Gastroesophageal sphincter (tissue), 4 donors: ENCODE measurements around the gene RNPEP. TPM values are rescaled to one million over a fixed set of nuclear protein-coding genes. Genes with fewer than 3 reads are reported as not detected.
A peak's percentile ranks its signal among the peaks of the same experiment; 100 is the strongest.
"Not testable (repeated sequence)": the region's sequence is repeated elsewhere in the genome, so short reads cannot be mapped to it uniquely, and the experiment has no call there.

ENCODE experiments used
- ATAC-seq: fragments of 150-250 bp; one replicate; pipeline ENCODE4 v1.9.1; 2016; ENCODE audit warnings: mild to moderate bottlenecking, moderate library complexity
- H3K27ac ChIP-seq, 4 donors: fragments of 200-600 bp; sonication (generic) in 3 of 4; 1 replicate in 3 of 4; 2 replicates in 1 of 4; pipeline ENCODE4 v1.5.1; 2016 to 2019
- H3K27me3 ChIP-seq: fragments of 200-600 bp; sonication (generic); one replicate; pipeline ENCODE4 v1.5.1; 2019
- H3K36me3 ChIP-seq, 2 donors: fragments of 200-600 bp; sonication (generic); one replicate each; pipeline ENCODE4 v1.5.1; 2019; ENCODE audit warnings: control low read depth in 1 of 2
- H3K4me1 ChIP-seq, 3 donors: fragments of 200-600 bp; sonication (generic); 1 replicate in 2 of 3; 2 replicates in 1 of 3; pipeline ENCODE4 v1.5.1; 2016 to 2019; ENCODE audit warnings: control low read depth in 2 of 3
- H3K4me3 ChIP-seq, 2 donors: fragments of 200-600 bp; sonication (generic); one replicate each; pipeline ENCODE4 v1.5.1; 2019; ENCODE audit warnings: mild to moderate bottlenecking in 1 of 2, moderate library complexity in 1 of 2
- H3K9me3 ChIP-seq, 3 donors: fragments of 200-600 bp; sonication (generic); one replicate each; pipeline ENCODE4 v1.5.1; 2017 to 2019; ENCODE audit warnings: control low read depth in 2 of 3
- CTCF ChIP-seq, 4 experiments: fragments of 200-600 bp in 2 of 4; fragments of 450-650 bp in 2 of 4; sonication (generic) in 1 of 4; IDR thresholded peaks; one replicate each; pipeline ENCODE4 v1.5.1; 2017 to 2019; ENCODE audit warnings: antibody characterized with exemption in 4 of 4, mild to moderate bottlenecking in 2 of 4, moderate library complexity in 2 of 4
- EP300 ChIP-seq: sonication (generic); formaldehyde crosslinking; IDR thresholded peaks from one replicate; pipeline ENCODE4 v1.6.1; 2017; ENCODE audit warnings: antibody characterized with exemption, mild to moderate bottlenecking
- POLR2A ChIP-seq, 2 donors: fragments of 450-650 bp; IDR thresholded peaks; one replicate each; pipeline ENCODE4 v1.6.1; 2017; ENCODE audit warnings: antibody characterized with exemption in 2 of 2, mild to moderate bottlenecking in 2 of 2, moderate library complexity in 1 of 2
- POLR2AphosphoS5 ChIP-seq: sonication (generic); formaldehyde crosslinking; IDR thresholded peaks from one replicate; pipeline ENCODE4 v1.6.1; 2017; ENCODE audit warnings: antibody characterized with exemption
- WGBS, 2 donors: methylation state at CpG; one replicate each; pipeline ENCODE4 v1.1.5; 2018; ENCODE audit warnings: low coverage in 1 of 2; 5-methylcytosine and 5-hydroxymethylcytosine counted together
- total RNA-seq, 4 donors: library from RNA; depleted of rRNA; stranded (reverse); fragments of >200 nt; gene quantifications; one replicate each; pipeline ENCODE4 v1.1.0, GENCODE V29; 2016

RNPEP gene
- total RNA-seq, 4 donors from 2014 or later: 23.0 to 40.0 (median 34.7) TPM

GRCh38 chr1:201939148-201939547 is 43.3 kb upstream of the RNPEP start:
- H3K4me3 ChIP-seq: peak overlapping the region; percentile 67 to 98
- TF ChIP-seq POLR2AphosphoS5: peak; percentile 2
- no peak for TF ChIP-seq EP300
- peaks cover 0 to 48% of the 10 kb centered on the region in 2 donors for H3K36me3 ChIP-seq
- H3K27me3 ChIP-seq: no peaks in the 10 kb centered on the region
- ATAC-seq: no peak
- peaks cover 0 to 75% (median 10%) of the 10 kb centered on the region in 3 donors for H3K4me1 ChIP-seq
- WGBS, 2 donors: 10 to 19% methylated on average over 1 to 3 of the region's 4 CpGs
- no peaks in the 10 kb centered on the region for H3K9me3 ChIP-seq
- H3K27ac ChIP-seq: peak overlapping the region; percentile 79 to 99 (median 94)

GRCh38 chr1:201939574-201939973 is 42.9 kb upstream of the RNPEP start:
- WGBS, 2 donors: 19 to 20% methylated on average over 1 to 5 of the region's 5 CpGs
- H3K4me3 ChIP-seq: peak overlapping the region; percentile 67 to 98
- no peaks in the 10 kb centered on the region for H3K9me3 ChIP-seq
- TF ChIP-seq EP300: no peak
- TF ChIP-seq POLR2AphosphoS5: no peak
- TF ChIP-seq POLR2A (IDR thresholded peaks at IDR 0.05): no peak
- TF ChIP-seq CTCF (IDR thresholded peaks at IDR 0.05): no peak
- H3K4me1 ChIP-seq: peaks cover 0 to 71% (median 10%) of the 10 kb centered on the region in 3 donors
- H3K27me3 ChIP-seq: no peaks in the 10 kb centered on the region
- H3K27ac ChIP-seq: peak overlapping the region; percentile 79 to 99 (median 94)
- peaks cover 0 to 48% of the 10 kb centered on the region in 2 donors for H3K36me3 ChIP-seq
- no peak for ATAC-seq

GRCh38 chr1:201940316-201940715 is 42.1 kb upstream of the RNPEP start:
- peak; percentile 21 for TF ChIP-seq POLR2AphosphoS5
- not testable (repeated sequence) for H3K27me3 ChIP-seq, H3K9me3 ChIP-seq, ATAC-seq
- WGBS, 2 donors: 32 to 45% methylated on average over 2 to 3 of the region's 10 CpGs
- Histone ChIP-seq H3K27ac (peak overlapping the region; percentile 79 to 99 (median 94)), H3K36me3 (peaks cover 0 to 48% of the 10 kb centered on the region in 2 donors), H3K4me1 (peaks cover 0 to 64% (median 10%) of the 10 kb centered on the region in 3 donors), H3K4me3 (peak overlapping the region; percentile 67 to 98)

- no peak for TF ChIP-seq EP300
- peak in 1 of 2 donors; percentile 9 for TF ChIP-seq POLR2A (IDR thresholded peaks at IDR 0.05)
- TF ChIP-seq POLR2AphosphoS5: peak; percentile 26
- no peak for TF ChIP-seq CTCF (IDR thresholded peaks at IDR 0.05)
- no peak for ATAC-seq
- H3K27ac ChIP-seq: peak overlapping the region; percentile 82 to 99 (median 94)
- peaks cover 0 to 37% of the 10 kb centered on the region in 2 donors for H3K36me3 ChIP-seq
- H3K27me3 ChIP-seq: no peaks in the 10 kb centered on the region
- H3K9me3 ChIP-seq: no peaks in the 10 kb centered on the region
- WGBS, 2 donors: 31 to 55% methylated on average over 2 to 3 of the region's 18 CpGs
- peaks cover 0 to 51% (median 7%) of the 10 kb centered on the region in 3 donors for H3K4me1 ChIP-seq
- peak overlapping the region; percentile 67 to 98 for H3K4me3 ChIP-seq
Observed at GRCh38 chr1:201941420-201942128, 40.9 kb upstream of the RNPEP start.

GRCh38 chr1:201942129-201942495 is 40.3 kb upstream of the RNPEP start:
- Histone ChIP-seq H3K27me3 (no peaks in the 10 kb centered on the region), H3K36me3 (peaks cover 0 to 31% of the 10 kb centered on the region in 2 donors), H3K4me1 (peaks cover 0 to 46% (median 3%) of the 10 kb centered on the region in 3 donors), H3K9me3 (no peaks in the 10 kb centered on the region), H3K27ac (peak overlapping the region; percentile 82 to 99 (median 94)), H3K4me3 (peak overlapping the region; percentile 67 to 98)
- 33% methylated on average over 1 of the region's 1 CpG; no CpG with 5 or more reads in 1 of the 2 donors for WGBS, 2 donors
- no peak for ATAC-seq
- no peak for TF ChIP-seq EP300
- no peak for TF ChIP-seq CTCF (IDR thresholded peaks at IDR 0.05)
- peak; percentile 19 for TF ChIP-seq POLR2AphosphoS5

GRCh38 chr1:201944002-201944401 is 38.4 kb upstream of the RNPEP start:
- Histone ChIP-seq H3K27me3 (no peaks in the 10 kb centered on the region), H3K27ac (peak overlapping the region; percentile 92 to 99 (median 95)), H3K4me1 (peaks cover 0 to 46% (median 0%) of the 10 kb centered on the region in 3 donors), H3K4me3 (peak overlapping the region; percentile 67 to 98), H3K9me3 (no peaks in the 10 kb centered on the region), H3K36me3 (peaks cover 0 to 26% of the 10 kb centered on the region in 2 donors)
- ATAC-seq: no peak
- 20 to 47% methylated on average over 2 to 6 of the region's 6 CpGs for WGBS, 2 donors
- peak; percentile 59 for TF ChIP-seq POLR2AphosphoS5
- no peak for TF ChIP-seq EP300
- TF ChIP-seq CTCF (IDR thresholded peaks at IDR 0.05): no peak
- peak; percentile 16 to 17 for TF ChIP-seq POLR2A (IDR thresholded peaks at IDR 0.05)
